Measurements from ENCODE around the gene NUDT16L1.

The NUDT16L1 gene

GRCh38 chr16:4682084-4682591, 11.2 kb upstream of the NUDT16L1 start:
- Histone ChIP-seq H3K9me3 (ENCODE audit: insufficient read depth, low read length, severe bottlenecking) (no peaks in the 10 kb centered on the region), H3K4me3 (ENCODE audit: low read depth in 1 of 2, low read length in 2 of 2) (no peak overlapping the region), H3K9ac (ENCODE audit: low read depth, low read length) (no peak overlapping the region), H3K27me3 (ENCODE audit: insufficient read depth, low read length, poor library complexity) (no peaks in the 10 kb centered on the region), H2AFZ (ENCODE audit: low read depth, low read length) (no peak overlapping the region), H3K36me3 (ENCODE audit: insufficient read depth, low read length) (peaks cover 56% of the 10 kb centered on the region), H3K4me1 (ENCODE audit: insufficient read depth, low read length) (no peaks in the 10 kb centered on the region), H3K27ac (ENCODE audit: low read length) (no peak overlapping the region), H3K4me2 (ENCODE audit: insufficient read depth, low read length) (no peak overlapping the region), H4K20me1 (ENCODE audit: insufficient read depth, low read length) (peaks cover 4% of the 10 kb centered on the region; the same call in 1 of the 2 replicates), H3K79me2 (ENCODE audit: insufficient read depth, low read length) (no peaks in the 10 kb centered on the region)
- TF ChIP-seq CTCF (IDR thresholded peaks at IDR 0.05; ENCODE audit: borderline replicate concordance, extremely low read depth, low read length, poor library complexity, severe bottlenecking) (no peak), EZH2 (IDR thresholded peaks at IDR 0.05; ENCODE audit: borderline replicate concordance, low read depth, low read length, severe bottlenecking) (no peak)
- ATAC-seq (ENCODE audit: insufficient read depth, low read depth) (no peak), DNase-seq (no peak)

- Histone ChIP-seq H3K27ac (ENCODE audit: low read length) (no peak overlapping the region), H3K36me3 (ENCODE audit: insufficient read depth, low read length) (peaks cover 57% of the 10 kb centered on the region)
These were observed 10.6 kb upstream of the NUDT16L1 start for GRCh38 chr16:4682616-4683254.

GRCh38 chr16:4683255-4684057, 9.9 kb upstream of the NUDT16L1 start:
- Histone ChIP-seq H3K36me3 (ENCODE audit: insufficient read depth, low read length) (peaks cover 61% of the 10 kb centered on the region), H3K27ac (ENCODE audit: low read length) (no peak overlapping the region), H2AFZ (ENCODE audit: low read depth, low read length) (no peak overlapping the region), H3K4me2 (ENCODE audit: insufficient read depth, low read length) (no peak overlapping the region), H3K27me3 (ENCODE audit: insufficient read depth, low read length, poor library complexity) (no peaks in the 10 kb centered on the region), H3K4me3 (ENCODE audit: low read depth in 1 of 2, low read length in 2 of 2) (no peak overlapping the region), H3K9me3 (ENCODE audit: insufficient read depth, low read length, severe bottlenecking) (no peaks in the 10 kb centered on the region), H3K79me2 (ENCODE audit: insufficient read depth, low read length) (no peaks in the 10 kb centered on the region), H3K9ac (ENCODE audit: low read depth, low read length) (no peak overlapping the region), H3K4me1 (ENCODE audit: insufficient read depth, low read length) (no peaks in the 10 kb centered on the region), H4K20me1 (ENCODE audit: insufficient read depth, low read length) (peaks cover 4% of the 10 kb centered on the region)
- DNase-seq (no peak), ATAC-seq (ENCODE audit: insufficient read depth, low read depth) (no peak)
- TF ChIP-seq CTCF (IDR thresholded peaks at IDR 0.05; ENCODE audit: borderline replicate concordance, extremely low read depth, low read length, poor library complexity, severe bottlenecking), result no peak

More at GRCh38 chr16:4682616-4683254, 10.6 kb upstream of the NUDT16L1 start:
- ATAC-seq (ENCODE audit: insufficient read depth, low read depth), result peak; percentile 58; the same call in 2 of the 3 replicates
- Histone ChIP-seq H3K27me3 (ENCODE audit: insufficient read depth, low read length, poor library complexity) (no peaks in the 10 kb centered on the region), H4K20me1 (ENCODE audit: insufficient read depth, low read length) (peaks cover 4% of the 10 kb centered on the region; the same call in 1 of the 2 replicates), H3K4me1 (ENCODE audit: insufficient read depth, low read length) (no peaks in the 10 kb centered on the region), H2AFZ (ENCODE audit: low read depth, low read length) (no peak overlapping the region), H3K9ac (ENCODE audit: low read depth, low read length) (no peak overlapping the region), H3K4me3 (ENCODE audit: low read depth in 1 of 2, low read length in 2 of 2) (no peak overlapping the region), H3K4me2 (ENCODE audit: insufficient read depth, low read length) (no peak overlapping the region), H3K9me3 (ENCODE audit: insufficient read depth, low read length, severe bottlenecking) (no peaks in the 10 kb centered on the region), H3K79me2 (ENCODE audit: insufficient read depth, low read length) (no peaks in the 10 kb centered on the region)
- TF ChIP-seq EZH2 (IDR thresholded peaks at IDR 0.05; ENCODE audit: borderline replicate concordance, low read depth, low read length, severe bottlenecking) (no peak), CTCF (IDR thresholded peaks at IDR 0.05; ENCODE audit: borderline replicate concordance, extremely low read depth, low read length, poor library complexity, severe bottlenecking) (peak; percentile 55)
- peak; percentile 43 for DNase-seq

Measured in DND-41 (cell line).